GM12875 (cell line): ENCODE data around the gene EXOG.

Source experiments
- H3K4me3 ChIP-seq: one replicate; pipeline ENCODE4 v1.5.1; 2011; ENCODE audit warnings: low read depth, low read length, control low read depth
- CTCF ChIP-seq: IDR thresholded peaks from 2 replicates; pipeline ENCODE4 v1.5.1; 2011; ENCODE audit warnings: low read depth, mild to moderate bottlenecking, control low read depth, inconsistent platforms, low read length, moderate library complexity, borderline replicate concordance; ENCODE audit not compliant: insufficient read depth

Gene EXOG

GRCh38 chr3:38575279-38575843 lies 79.2 kb downstream of the EXOG start:
- no peak overlapping the region for H3K4me3 ChIP-seq
- TF ChIP-seq CTCF: no peak
